ENCODE measurements around the gene BMS1. TPM values are rescaled to one million over a fixed set of nuclear protein-coding genes. Genes with fewer than 3 reads are reported as not detected.
"Not testable (repeated sequence)": the region's sequence is repeated elsewhere in the genome, so short reads cannot be mapped to it uniquely, and the experiment has no call there.

BMS1 gene
- total and polyA plus RNA-seq, 2 of the 8 experiments (the other 6 are each of a cell fraction or from before 2014, with no cell fraction given), result 3.7 to 34.6 TPM

DNA sequence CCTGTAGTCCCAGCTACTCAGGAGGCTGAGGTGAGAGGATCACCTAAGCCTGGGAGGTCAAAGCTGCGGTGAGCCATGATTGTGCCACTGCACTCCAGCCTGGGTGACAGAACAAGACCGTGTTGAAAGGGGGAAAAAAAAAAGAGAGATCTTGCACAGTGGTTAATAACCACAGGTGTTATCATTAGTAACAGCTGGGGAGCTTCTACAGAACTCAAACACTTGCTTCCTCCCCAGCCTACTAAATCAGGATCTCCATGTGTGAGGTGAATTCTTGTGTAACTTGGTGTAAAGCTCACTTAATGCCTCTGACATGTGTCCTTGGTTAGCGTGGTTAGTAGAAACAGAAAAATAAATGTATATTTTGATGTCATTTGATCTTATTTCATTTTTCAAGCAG, 43.9 kb upstream of the BMS1 start:
- no peak overlapping the region for H2BK5ac ChIP-seq (ENCODE audit: low read depth, low read length)
- no peak overlapping the region for H2AFZ ChIP-seq (ENCODE audit: low read length)
- CTCF ChIA-PET (ENCODE audit: partially characterized antibody), result interaction anchor here (0.8 kb wide), 1 partner anchor 10 kb away, joined by 3 read pairs; no protein-coding TSS in a partner anchor

DNA sequence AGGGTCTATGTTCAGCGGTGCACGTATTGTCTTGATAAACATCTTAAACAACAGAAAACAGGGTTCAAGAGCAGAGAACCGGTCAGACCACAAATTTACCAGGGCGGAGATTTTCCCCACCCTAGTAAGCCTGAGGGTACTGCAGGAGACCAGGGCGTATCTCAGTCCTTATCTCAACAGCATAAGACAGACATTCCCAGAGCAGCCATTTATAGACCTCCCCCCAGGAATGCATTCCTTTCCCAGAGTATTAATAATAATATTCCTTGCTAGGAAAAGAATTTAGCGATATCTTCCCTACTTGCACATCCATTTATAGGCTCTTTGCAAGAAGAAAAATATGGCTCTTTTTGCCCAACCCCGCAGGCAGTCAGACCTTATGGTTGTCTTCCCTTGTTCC, 41.1 kb upstream of the BMS1 start:
- H3K27me3 ChIP-seq (replicated peaks in 1 of 4; ENCODE audit: control insufficient read depth in 3 of 4, extremely low read depth in 1 of 4, insufficient read depth in 3 of 4, low read length in 3 of 4), result not testable (repeated sequence)

More for the DNA sequence above, 43.9 kb upstream of the BMS1 start:
- POLR2A ChIA-PET (ENCODE audit: partially characterized antibody), result interaction anchor here (0.6 kb wide), 1 partner anchor 223 kb away, joined by 3 read pairs; no protein-coding TSS in a partner anchor
- H3K9me3 ChIP-seq (ENCODE audit: insufficient read depth in 2 of 2, low read depth in 1 of 2, low read length in 1 of 2), result peaks cover 19 to 38% of the 10 kb centered on the region in 2 experiments; a peak in 3 of 4 replicates
- no peaks in the 10 kb centered on the region; a peak in 1 of 8 replicates for H3K36me3 ChIP-seq (ENCODE audit: control insufficient read depth in 2 of 4, insufficient read depth in 4 of 4, low read length in 3 of 4)
- H3K9ac ChIP-seq (replicated peaks in 1 of 4; ENCODE audit: extremely low read depth in 1 of 4, low read depth in 3 of 4, low read length in 3 of 4), result no peak overlapping the region
- H3K27me3 ChIP-seq (replicated peaks in 1 of 4; ENCODE audit: control insufficient read depth in 3 of 4, extremely low read depth in 1 of 4, insufficient read depth in 3 of 4, low read length in 3 of 4), result no peaks in the 10 kb centered on the region
- no peaks in the 10 kb centered on the region for H4K20me1 ChIP-seq (replicated peaks in 1 of 2; ENCODE audit: control insufficient read depth in 1 of 2, insufficient read depth in 2 of 2, low read length in 2 of 2)
- no peak overlapping the region for H3K56ac ChIP-seq (replicated peaks; ENCODE audit: insufficient read length, low read depth, low read length)
- no peak overlapping the region for H4K8ac ChIP-seq (ENCODE audit: extremely low read depth, insufficient read depth, low read length)
- H3K14ac ChIP-seq (ENCODE audit: insufficient read length), result no peak overlapping the region
- H3K27ac ChIP-seq (ENCODE audit: low read depth, low read length), result no peak overlapping the region
- H2AK5ac ChIP-seq (ENCODE audit: low read depth, low read length), result no peak overlapping the region
- H2BK120ac ChIP-seq (replicated peaks; ENCODE audit: low read depth, low read length), result no peak overlapping the region
- no peaks in the 10 kb centered on the region for H3K4me1 ChIP-seq (replicated peaks in 1 of 4; ENCODE audit: control insufficient read depth in 3 of 4, insufficient read depth in 4 of 4, low read length in 3 of 4)
- no peak overlapping the region for H3K23ac ChIP-seq (ENCODE audit: insufficient read length)
- no peak overlapping the region for H2BK15ac ChIP-seq (ENCODE audit: low read length)
- TF ChIP-seq RXRA (IDR thresholded peaks at IDR 0.05; ENCODE audit: insufficient read depth, low read depth, low read length), result no peak
- H2BK20ac ChIP-seq (ENCODE audit: low read length), result no peak overlapping the region
- no peak overlapping the region for H4K5ac ChIP-seq (ENCODE audit: insufficient read length, low read depth, low read length)
- H3K18ac ChIP-seq (ENCODE audit: extremely low read depth, low read length), result no peak overlapping the region
- DNase-seq (ENCODE audit: low read depth in 1 of 2, low spot score in 2 of 2) (no peak), FAIRE-seq (no peak)
- H3K4me3 ChIP-seq (ENCODE audit: extremely low read depth in 1 of 4, insufficient read depth in 2 of 4, low read depth in 3 of 4, low read length in 4 of 4), result no peak overlapping the region
- H2BK12ac ChIP-seq (ENCODE audit: low read depth, low read length), result no peak overlapping the region
- H4K91ac ChIP-seq (replicated peaks; ENCODE audit: insufficient read length, low read length), result no peak overlapping the region
- 76% methylated on average over 3 of the region's 3 CpGs; no CpG with 5 or more reads in 1 of the 2 experiments for WGBS, 2 experiments (ENCODE audit: extremely low coverage in 1 of 2, insufficient coverage in 1 of 2, insufficient read length in 1 of 2, insufficient replicate concordance in 2 of 2, low coverage in 1 of 2, low lambda C conversion rate in 2 of 2, missing lambda C conversion rate in 1 of 2)
- no peak overlapping the region for H3K4me2 ChIP-seq (ENCODE audit: insufficient read depth in 1 of 2, low read depth in 2 of 2, low read length in 2 of 2)
- H3K4ac ChIP-seq (replicated peaks; ENCODE audit: insufficient read length, low read depth, low read length), result no peak overlapping the region
- no peaks in the 10 kb centered on the region for H3K79me1 ChIP-seq (ENCODE audit: low read depth, low read length)
- H3K23me2 ChIP-seq (ENCODE audit: low read depth, low read length), result no peaks in the 10 kb centered on the region
- H3K79me2 ChIP-seq (ENCODE audit: control insufficient read depth in 1 of 2, insufficient read depth in 2 of 2, low read length in 2 of 2), result no peaks in the 10 kb centered on the region

More for the DNA sequence above, 41.1 kb upstream of the BMS1 start:
- H3K4me2 ChIP-seq (ENCODE audit: insufficient read depth in 1 of 2, low read depth in 2 of 2, low read length in 2 of 2); H2AFZ ChIP-seq (ENCODE audit: low read length); H4K8ac ChIP-seq (ENCODE audit: extremely low read depth, insufficient read depth, low read length); H3K23me2 ChIP-seq (ENCODE audit: low read depth, low read length); H4K5ac ChIP-seq (ENCODE audit: insufficient read length, low read depth, low read length); DNase-seq (ENCODE audit: low read depth in 1 of 2, low spot score in 2 of 2); H2BK12ac ChIP-seq (ENCODE audit: low read depth, low read length); H2BK5ac ChIP-seq (ENCODE audit: low read depth, low read length); POLR2A ChIA-PET (ENCODE audit: partially characterized antibody); H2AK5ac ChIP-seq (ENCODE audit: low read depth, low read length); H3K79me1 ChIP-seq (ENCODE audit: low read depth, low read length); H4K91ac ChIP-seq (replicated peaks; ENCODE audit: insufficient read length, low read length); H3K79me2 ChIP-seq (ENCODE audit: control insufficient read depth in 1 of 2, insufficient read depth in 2 of 2, low read length in 2 of 2); H3K56ac ChIP-seq (replicated peaks; ENCODE audit: insufficient read length, low read depth, low read length); H3K4me1 ChIP-seq (replicated peaks in 1 of 4; ENCODE audit: control insufficient read depth in 3 of 4, insufficient read depth in 4 of 4, low read length in 3 of 4); H3K4ac ChIP-seq (replicated peaks; ENCODE audit: insufficient read length, low read depth, low read length); H4K20me1 ChIP-seq (replicated peaks in 1 of 2; ENCODE audit: control insufficient read depth in 1 of 2, insufficient read depth in 2 of 2, low read length in 2 of 2); H3K4me3 ChIP-seq (ENCODE audit: extremely low read depth in 1 of 4, insufficient read depth in 2 of 4, low read depth in 3 of 4, low read length in 4 of 4); H3K18ac ChIP-seq (ENCODE audit: extremely low read depth, low read length); H3K27ac ChIP-seq (ENCODE audit: low read depth, low read length); H3K23ac ChIP-seq (ENCODE audit: insufficient read length); H3K9ac ChIP-seq (replicated peaks in 1 of 4; ENCODE audit: extremely low read depth in 1 of 4, low read depth in 3 of 4, low read length in 3 of 4); FAIRE-seq; H2BK20ac ChIP-seq (ENCODE audit: low read length); H3K14ac ChIP-seq (ENCODE audit: insufficient read length); H2BK120ac ChIP-seq (replicated peaks; ENCODE audit: low read depth, low read length); H3K36me3 ChIP-seq (ENCODE audit: control insufficient read depth in 2 of 4, insufficient read depth in 4 of 4, low read length in 3 of 4); H2BK15ac ChIP-seq (ENCODE audit: low read length): not testable (repeated sequence)
- H3K9me3 ChIP-seq (ENCODE audit: insufficient read depth in 2 of 2, low read depth in 1 of 2, low read length in 1 of 2), result peaks cover 23 to 43% of the 10 kb centered on the region in 2 experiments; a peak in 3 of 4 replicates
- CTCF ChIA-PET (ENCODE audit: partially characterized antibody), result interaction anchor here (0.7 kb wide), 1 partner anchor 11 kb away, joined by 3 read pairs; no protein-coding TSS in a partner anchor
- 86% methylated on average over 7 of the region's 7 CpGs; no CpG with 5 or more reads in 1 of the 2 experiments for WGBS, 2 experiments (ENCODE audit: extremely low coverage in 1 of 2, insufficient coverage in 1 of 2, insufficient read length in 1 of 2, insufficient replicate concordance in 2 of 2, low coverage in 1 of 2, low lambda C conversion rate in 2 of 2, missing lambda C conversion rate in 1 of 2)
